Common myeloid progenitor, CD34-positive (primary cell): ENCODE measurements around the gene MC5R.

Experiments
- CTCF ChIA-PET: fragments of 350-600 bp; sonication (Branson Sonifier 250); formaldehyde crosslinking; loops from one replicate; lab custom pipeline; 2021; ENCODE audit warnings: antibody characterized with exemption; lab: Charles Lee
- POLR2A ChIA-PET: fragments of 350-600 bp; sonication (Branson Sonifier 250); formaldehyde crosslinking; loops from one replicate; lab custom pipeline; 2021; ENCODE audit warnings: antibody characterized with exemption; lab: Charles Lee
- DNase-seq, 3 donors: peaks; one replicate each; pipeline versions ENCODE4 v3.0.0 to v3.0.0-alpha.2; 2013
- H3K27ac ChIP-seq, 2 experiments: 1 replicate in 1 of 2; 2 replicates in 1 of 2; pipeline ENCODE4 v1.7.0; 2013; ENCODE audit warnings: inconsistent platforms in 2 of 2, low read length in 2 of 2, mild to moderate bottlenecking in 2 of 2, low read depth in 1 of 2, moderate library complexity in 1 of 2; ENCODE audit not compliant: severe bottlenecking in 2 of 2, insufficient read depth in 1 of 2, poor library complexity in 1 of 2
- H3K27me3 ChIP-seq, 5 experiments: replicated peaks in 2 of 5; 1 replicate in 3 of 5; 2 replicates in 2 of 5; pipeline versions ENCODE4 v1.6.1 to v1.7.0; 2013; ENCODE audit warnings: low read length in 4 of 5, mild to moderate bottlenecking in 2 of 5, moderate library complexity in 2 of 5, inconsistent platforms in 1 of 5; ENCODE audit not compliant: insufficient read depth in 5 of 5, control insufficient read depth in 4 of 5
- H3K36me3 ChIP-seq, 4 experiments: 1 replicate in 2 of 4; 2 replicates in 2 of 4; pipeline versions ENCODE4 v1.6.1 to v1.7.0; 2013; ENCODE audit warnings: low read length in 3 of 4, control low read depth in 1 of 4, mild to moderate bottlenecking in 1 of 4; ENCODE audit not compliant: control insufficient read depth in 4 of 4, insufficient read depth in 4 of 4
- H3K4me1 ChIP-seq, 4 experiments: 1 replicate in 3 of 4; 2 replicates in 1 of 4; pipeline versions ENCODE4 v1.6.1 to v1.7.1; 2013; ENCODE audit warnings: low read length in 3 of 4, mild to moderate bottlenecking in 3 of 4, control low read depth in 1 of 4, inconsistent platforms in 1 of 4, moderate library complexity in 1 of 4; ENCODE audit not compliant: control insufficient read depth in 4 of 4, insufficient read depth in 4 of 4; ENCODE audit errors: control extremely low read depth in 1 of 4
- H3K4me3 ChIP-seq, 7 experiments: 1 replicate in 4 of 7; 2 replicates in 3 of 7; pipeline versions ENCODE4 v1.5.1 to v1.7.0; 2013; ENCODE audit warnings: mild to moderate bottlenecking in 7 of 7, low read length in 6 of 7, moderate library complexity in 6 of 7, inconsistent platforms in 2 of 7, low read depth in 2 of 7, control low read depth in 1 of 7; ENCODE audit not compliant: insufficient read depth in 4 of 7, control insufficient read depth in 1 of 7; ENCODE audit errors: extremely low read depth in 1 of 7
- H3K9me3 ChIP-seq, 5 experiments: 1 replicate in 4 of 5; 2 replicates in 1 of 5; pipeline versions ENCODE4 v1.6.1 to v1.7.1; 2013; ENCODE audit warnings: low read length in 4 of 5, mild to moderate bottlenecking in 2 of 5, inconsistent platforms in 1 of 5, low read depth in 1 of 5, moderate library complexity in 1 of 5; ENCODE audit not compliant: control insufficient read depth in 4 of 5, insufficient read depth in 2 of 5; ENCODE audit errors: control extremely low read depth in 1 of 5
- WGBS: methylation state at CpG from one replicate; pipeline ENCODE4 v1.1.5; 2013; ENCODE audit not compliant: insufficient coverage; 5-methylcytosine and 5-hydroxymethylcytosine counted together

The MC5R gene

DNA sequence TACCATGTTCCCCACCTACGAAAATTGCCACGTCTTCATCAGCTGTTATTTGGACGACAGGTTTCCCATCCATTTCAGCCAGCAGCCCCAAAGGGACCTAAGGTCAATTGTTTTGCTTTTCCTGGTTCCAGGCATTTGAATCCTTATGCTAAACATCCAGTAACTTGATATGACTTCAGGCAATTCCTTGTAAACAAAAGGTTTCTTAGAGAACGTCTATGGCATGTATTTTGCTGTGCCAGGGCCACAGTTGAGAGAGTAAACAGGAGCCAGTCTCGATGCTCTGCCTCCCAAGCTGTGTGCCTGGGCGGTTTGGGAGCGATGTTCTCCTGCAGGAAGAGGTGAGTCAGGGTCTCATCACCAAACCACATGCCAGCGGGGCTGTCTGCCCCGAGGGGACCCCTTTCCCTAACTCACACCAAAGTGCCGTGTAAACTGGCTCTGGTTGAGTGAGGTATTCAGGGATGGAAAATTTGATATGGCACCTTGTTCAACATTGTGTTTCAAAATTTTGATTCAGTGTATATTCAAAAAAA lies 12.9 kb upstream of the MC5R start:
- H3K4me1 ChIP-seq = peaks cover 0 to 2% (median 0%) of the 10 kb centered on the region in 4 experiments
- H3K27ac ChIP-seq = no peak overlapping the region
- H3K9me3 ChIP-seq = no peaks in the 10 kb centered on the region
- CTCF ChIA-PET = interaction anchor here (1.6 to 1.8 kb wide), 2 partner anchors 19 to 586 kb away, joined by 3 to 4 read pairs; no protein-coding TSS in a partner anchor
- H3K36me3 ChIP-seq = no peaks in the 10 kb centered on the region
- POLR2A ChIA-PET = interaction anchor here (0.6 kb wide), 1 partner anchor 263 kb away, joined by 3 read pairs; no protein-coding TSS in a partner anchor
- H3K27me3 ChIP-seq = peaks cover 0 to 8% (median 2%) of the 10 kb centered on the region in 5 experiments
- 56% methylated on average over 4 of the region's 10 CpGs for WGBS
- H3K4me3 ChIP-seq = no peak overlapping the region
- no peak for DNase-seq

DNA sequence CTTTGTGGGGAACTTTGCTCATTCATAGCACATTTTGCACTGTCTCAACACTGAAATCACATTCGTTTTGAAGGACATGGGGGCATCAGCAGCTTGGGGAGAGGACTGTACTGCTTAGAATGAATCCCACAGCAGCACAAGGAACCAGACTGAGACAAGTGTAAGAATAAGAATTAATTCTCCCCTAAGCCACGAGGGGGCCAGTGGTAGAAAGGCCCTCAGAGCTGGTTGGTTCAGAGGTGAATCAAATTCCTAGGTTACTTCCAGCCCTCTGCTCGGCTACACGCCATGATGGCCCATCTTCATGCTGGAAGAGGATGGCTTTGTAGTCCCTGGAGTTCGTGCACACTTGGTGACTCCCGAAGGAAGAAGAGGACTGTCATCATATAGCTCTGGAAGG lies 12.0 kb upstream of the MC5R start:
- DNase-seq = peak in 2 of 3 donors; percentile 14 to 20
- Histone ChIP-seq H3K9me3 (no peaks in the 10 kb centered on the region), H3K27me3 (peaks cover 0 to 8% (median 2%) of the 10 kb centered on the region in 5 experiments), H3K4me3 (no peak overlapping the region), H3K27ac (no peak overlapping the region), H3K4me1 (peaks cover 0 to 2% (median 0%) of the 10 kb centered on the region in 4 experiments), H3K36me3 (no peaks in the 10 kb centered on the region)
- 80% methylated on average over 3 of the region's 6 CpGs for WGBS
- POLR2A ChIA-PET = no interaction called here
- CTCF ChIA-PET = interaction anchor here (1.0 to 3.2 kb wide), 9 partner anchors 9 to 585 kb away, joined by 3 to 28 read pairs (median 7); partner anchors contain the start of gene MC5R

DNA sequence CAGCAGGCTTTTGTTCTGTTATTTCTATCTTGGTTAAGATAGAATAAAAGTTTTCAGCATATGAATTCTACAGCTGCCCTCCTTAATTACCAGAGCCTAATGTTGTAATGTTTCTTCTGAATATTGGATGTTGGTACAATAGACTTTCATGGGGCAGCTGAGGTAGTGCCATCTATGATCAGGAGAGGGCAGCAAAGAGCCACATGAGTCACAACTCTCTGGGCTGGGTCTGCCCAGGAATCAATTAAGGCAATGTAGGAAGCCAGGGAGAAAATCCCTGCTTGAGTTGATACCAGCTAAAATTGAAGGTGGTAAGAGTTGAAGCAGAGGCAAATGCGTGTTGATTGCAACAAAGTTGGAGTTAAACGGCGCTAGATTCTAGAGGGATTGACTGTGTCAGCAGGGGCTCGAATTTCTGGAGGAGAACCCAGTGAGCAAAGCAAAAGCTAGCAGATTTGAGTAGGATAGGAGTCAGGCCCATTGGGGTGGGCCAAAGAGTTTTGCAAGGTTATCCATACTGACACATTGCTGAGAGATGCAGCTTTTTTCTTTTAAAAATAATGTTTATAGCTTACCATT lies 10.6 kb upstream of the MC5R start:
- Histone ChIP-seq H3K4me1 (peaks cover 0 to 2% (median 0%) of the 10 kb centered on the region in 4 experiments), H3K36me3 (no peaks in the 10 kb centered on the region), H3K27ac (no peak overlapping the region), H3K9me3 (no peaks in the 10 kb centered on the region), H3K4me3 (no peak overlapping the region), H3K27me3 (peaks cover 0 to 7% (median 2%) of the 10 kb centered on the region in 5 experiments)
- peak; percentile 47 to 69 (median 57) for DNase-seq
- POLR2A ChIA-PET = no interaction called here
- 60% methylated on average over 1 of the region's 4 CpGs for WGBS
- CTCF ChIA-PET = interaction anchor here (0.9 to 3.2 kb wide), 10 partner anchors 8 to 293 kb away, joined by 3 to 28 read pairs (median 6); partner anchors contain the start of gene MC5R

DNA sequence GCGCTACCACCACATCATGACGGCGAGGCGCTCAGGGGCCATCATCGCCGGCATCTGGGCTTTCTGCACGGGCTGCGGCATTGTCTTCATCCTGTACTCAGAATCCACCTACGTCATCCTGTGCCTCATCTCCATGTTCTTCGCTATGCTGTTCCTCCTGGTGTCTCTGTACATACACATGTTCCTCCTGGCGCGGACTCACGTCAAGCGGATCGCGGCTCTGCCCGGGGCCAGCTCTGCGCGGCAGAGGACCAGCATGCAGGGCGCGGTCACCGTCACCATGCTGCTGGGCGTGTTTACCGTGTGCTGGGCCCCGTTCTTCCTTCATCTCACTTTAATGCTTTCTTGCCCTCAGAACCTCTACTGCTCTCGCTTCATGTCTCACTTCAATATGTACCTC lies 2.3 kb downstream of the MC5R start:
- Histone ChIP-seq H3K4me3 (no peak overlapping the region), H3K9me3 (no peaks in the 10 kb centered on the region), H3K27me3 (peaks cover 3 to 49% (median 18%) of the 10 kb centered on the region in 5 experiments), H3K4me1 (peaks cover 0 to 5% (median 3%) of the 10 kb centered on the region in 4 experiments), H3K27ac (no peak overlapping the region), H3K36me3 (no peaks in the 10 kb centered on the region)
- ChIA-PET POLR2A (no interaction called here), CTCF (no interaction called here)
- WGBS = 94% methylated on average over 24 of the region's 26 CpGs
- DNase-seq = no peak

DNA sequence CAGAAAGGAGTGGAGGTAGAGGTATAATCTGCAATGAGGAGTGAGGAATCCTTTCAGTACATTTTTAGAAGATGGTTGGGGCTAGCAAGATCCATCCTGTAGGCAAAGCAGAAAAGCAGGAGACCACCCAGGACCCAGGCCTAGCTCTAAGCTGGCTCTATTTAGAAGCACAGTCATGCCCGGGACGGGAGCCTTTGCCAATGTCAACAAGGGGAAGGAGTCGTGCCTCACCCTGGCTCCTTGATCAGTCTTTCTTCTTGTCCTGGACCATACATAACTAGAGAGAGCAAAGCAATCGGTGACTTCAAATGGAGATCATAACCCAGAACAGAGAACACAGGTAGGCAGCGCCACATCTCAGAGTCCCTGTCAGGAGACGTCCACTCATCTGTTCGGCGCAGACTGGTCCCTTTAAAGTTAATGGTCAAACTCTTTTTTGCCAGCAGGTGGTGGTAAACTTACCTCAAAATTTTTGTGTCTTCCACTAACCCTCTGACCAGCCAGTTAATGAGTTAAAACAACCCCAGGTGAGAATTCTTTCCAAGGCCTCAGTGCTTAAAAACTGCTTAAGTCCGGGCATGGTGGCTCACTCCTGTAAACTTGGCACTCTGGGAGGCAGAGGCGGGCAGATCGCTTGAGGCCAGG lies 8.0 kb downstream of the MC5R start:
- POLR2A ChIA-PET = no interaction called here
- Histone ChIP-seq H3K36me3 (no peaks in the 10 kb centered on the region), H3K27me3 (peaks cover 0 to 47% (median 8%) of the 10 kb centered on the region in 5 experiments), H3K4me1 (no peaks in the 10 kb centered on the region), H3K4me3 (no peak overlapping the region), H3K9me3 (no peaks in the 10 kb centered on the region), H3K27ac (no peak overlapping the region)
- DNase-seq = no peak
- WGBS = 91% methylated on average over 8 of the region's 11 CpGs
- CTCF ChIA-PET = interaction anchor here (1.9 kb wide), 1 partner anchor 19 kb away, joined by 6 read pairs; no protein-coding TSS in a partner anchor

DNA sequence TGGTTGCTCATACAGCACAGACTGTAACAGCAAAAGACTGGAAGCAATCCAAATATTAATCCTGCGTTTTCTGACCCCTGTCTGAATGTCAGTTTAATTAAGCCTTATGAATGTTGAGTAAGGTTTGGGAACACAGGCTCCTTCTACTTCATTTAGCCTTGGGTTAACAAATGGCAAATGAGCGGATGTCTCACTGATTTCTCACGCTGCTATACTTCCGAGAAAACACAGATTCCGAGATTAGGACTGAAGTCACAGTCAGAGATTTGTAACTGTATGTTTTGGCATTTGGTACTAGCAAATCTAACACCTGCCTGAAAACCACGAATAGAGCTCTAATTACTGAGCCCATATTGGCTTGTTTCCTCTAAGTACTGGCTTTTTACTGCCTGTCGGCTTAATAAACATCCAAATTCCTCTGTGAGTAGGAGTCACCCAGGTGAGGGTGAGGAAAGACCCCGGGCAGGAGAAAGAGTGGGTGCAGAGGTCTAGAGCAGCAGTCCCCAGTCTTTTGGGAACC lies 10.6 kb downstream of the MC5R start:
- ChIA-PET CTCF (interaction anchor here (1.0 to 1.5 kb wide), 2 partner anchors 10 to 21 kb away, joined by 3 to 5 read pairs; partner anchors contain the start of gene MC5R), POLR2A (no interaction called here)
- 78% methylated on average over 6 of the region's 8 CpGs for WGBS
- Histone ChIP-seq H3K4me1 (no peaks in the 10 kb centered on the region), H3K4me3 (no peak overlapping the region), H3K36me3 (no peaks in the 10 kb centered on the region), H3K9me3 (no peaks in the 10 kb centered on the region), H3K27ac (no peak overlapping the region), H3K27me3 (peaks cover 0 to 37% (median 7%) of the 10 kb centered on the region in 5 experiments)
- DNase-seq = no peak
